Mesenchymal stem cell (in vitro differentiated cells and primary cell): ENCODE data around the gene BAD.
A peak's percentile ranks its signal among the peaks of the same experiment; 100 is the strongest.
"Not testable (repeated sequence)": the region's sequence is repeated elsewhere in the genome, so short reads cannot be mapped to it uniquely, and the experiment has no call there.

ENCODE experiments used
- DNase-seq: peaks from one replicate; pipeline ENCODE4 v3.0.0-alpha.2; 2013
- H2AFZ ChIP-seq: one replicate; pipeline ENCODE4 v1.6.1; 2013; ENCODE audit warnings: low read depth, mild to moderate bottlenecking, control low read depth, inconsistent platforms, low read length, moderate library complexity
- H2AK5ac ChIP-seq: 2 replicates; pipeline ENCODE4 v1.6.1; 2013; ENCODE audit warnings: low read length, moderate library complexity, mild to moderate bottlenecking, inconsistent platforms; ENCODE audit not compliant: severe bottlenecking
- H2BK120ac ChIP-seq: one replicate; pipeline ENCODE4 v1.6.1; 2013; ENCODE audit warnings: low read depth, mild to moderate bottlenecking, inconsistent platforms, low read length, moderate library complexity
- H2BK12ac ChIP-seq, 2 experiments: one replicate each; pipeline ENCODE4 v1.6.1; 2013; ENCODE audit warnings: inconsistent platforms in 2 of 2, low read length in 2 of 2, mild to moderate bottlenecking in 2 of 2, moderate library complexity in 2 of 2, control low read depth in 1 of 2
- H2BK15ac ChIP-seq: one replicate; pipeline ENCODE4 v1.6.1; 2013; ENCODE audit warnings: mild to moderate bottlenecking, low read depth, inconsistent platforms; ENCODE audit not compliant: poor library complexity, severe bottlenecking
- H2BK5ac ChIP-seq: 2 replicates; pipeline ENCODE4 v1.6.1; 2013; ENCODE audit warnings: low read depth, mild to moderate bottlenecking, low read length, control low read depth, inconsistent platforms; ENCODE audit not compliant: poor library complexity, severe bottlenecking
- H3K14ac ChIP-seq, 2 experiments: one replicate each; pipeline ENCODE4 v1.6.1; 2013; ENCODE audit warnings: inconsistent platforms in 2 of 2, low read length in 2 of 2, control low read depth in 1 of 2, mild to moderate bottlenecking in 1 of 2, moderate library complexity in 1 of 2
- H3K18ac ChIP-seq, 2 experiments: one replicate each; pipeline ENCODE4 v1.6.1; 2013; ENCODE audit warnings: inconsistent platforms in 2 of 2, low read length in 2 of 2, control low read depth in 1 of 2, low read depth in 1 of 2, mild to moderate bottlenecking in 1 of 2
- H3K23ac ChIP-seq, 2 experiments: one replicate each; pipeline ENCODE4 v1.6.1; 2013; ENCODE audit warnings: inconsistent platforms in 2 of 2, low read length in 2 of 2, mild to moderate bottlenecking in 2 of 2, moderate library complexity in 2 of 2, control low read depth in 1 of 2
- H3K27ac ChIP-seq: 2 replicates; pipeline ENCODE4 v1.5.1; 2013; ENCODE audit warnings: mild to moderate bottlenecking, moderate library complexity, low read length, control low read depth, inconsistent platforms; ENCODE audit not compliant: poor library complexity, severe bottlenecking
- H3K27me3 ChIP-seq, 2 experiments: 2 replicates each; pipeline versions ENCODE4 v1.6.1 to v1.7.0; 2013; ENCODE audit warnings: low read length in 2 of 2, mild to moderate bottlenecking in 2 of 2, moderate library complexity in 2 of 2, control low read depth in 1 of 2, inconsistent platforms in 1 of 2; ENCODE audit not compliant: control insufficient read depth in 1 of 2, insufficient read depth in 1 of 2
- H3K36me3 ChIP-seq, 2 experiments: 2 replicates each; pipeline versions ENCODE4 v1.6.1 to v1.7.0; 2013; ENCODE audit warnings: low read length in 2 of 2, control low read depth in 1 of 2, inconsistent platforms in 1 of 2, low read depth in 1 of 2, mild to moderate bottlenecking in 1 of 2; ENCODE audit not compliant: insufficient read depth in 2 of 2, control insufficient read depth in 1 of 2
- H3K4ac ChIP-seq, 2 experiments: one replicate each; pipeline ENCODE4 v1.6.1; 2013; ENCODE audit warnings: inconsistent platforms in 2 of 2, low read length in 2 of 2, mild to moderate bottlenecking in 2 of 2, moderate library complexity in 2 of 2, control low read depth in 1 of 2, low read depth in 1 of 2
- H3K4me1 ChIP-seq: 2 replicates; pipeline ENCODE4 v1.6.1; 2013; ENCODE audit warnings: low read depth, low read length, control low read depth; ENCODE audit not compliant: control insufficient read depth, insufficient read depth
- H3K4me2 ChIP-seq: 2 replicates; pipeline ENCODE4 v1.6.1; 2013; ENCODE audit warnings: low read length, mild to moderate bottlenecking, inconsistent platforms; ENCODE audit not compliant: poor library complexity, severe bottlenecking
- H3K4me3 ChIP-seq, 2 experiments: 2 replicates each; pipeline versions ENCODE4 v1.5.1 to v1.7.0; 2013; ENCODE audit warnings: low read length in 2 of 2, mild to moderate bottlenecking in 2 of 2, control low read depth in 1 of 2, low read depth in 1 of 2; ENCODE audit not compliant: insufficient read depth in 1 of 2
- H3K79me1 ChIP-seq: replicated peaks from 2 replicates; pipeline ENCODE4 v1.6.1; 2013; ENCODE audit warnings: mild to moderate bottlenecking, control low read depth, low read length, inconsistent platforms; ENCODE audit not compliant: poor library complexity, severe bottlenecking
- H3K9ac ChIP-seq: 2 replicates; pipeline ENCODE4 v1.7.0; 2013; ENCODE audit warnings: mild to moderate bottlenecking, low read length, moderate library complexity
- H3K9me3 ChIP-seq: 2 replicates; pipeline ENCODE4 v1.7.0; 2013; ENCODE audit warnings: mild to moderate bottlenecking, low read length; ENCODE audit not compliant: control insufficient read depth
- H4K8ac ChIP-seq: one replicate; pipeline ENCODE4 v1.6.1; 2013; ENCODE audit warnings: inconsistent platforms, mild to moderate bottlenecking, low read length, moderate library complexity
- H4K91ac ChIP-seq: one replicate; pipeline ENCODE4 v1.6.1; 2013; ENCODE audit warnings: mild to moderate bottlenecking, low read length, inconsistent platforms
- WGBS: methylation state at CpG from one replicate; pipeline ENCODE4 v1.1.7; 2013; ENCODE audit warnings: mixed read lengths; 5-methylcytosine and 5-hydroxymethylcytosine counted together

The BAD gene

GRCh38 chr11:64313491-64314145 lies 29.2 kb upstream of the BAD start:
- Histone ChIP-seq H2BK12ac (no peak overlapping the region), H3K4ac (no peak overlapping the region), H3K79me1 (peaks cover 29% of the 10 kb centered on the region), H3K4me2 (no peak overlapping the region), H3K27ac (no peak overlapping the region), H3K23ac (no peak overlapping the region), H3K9me3 (no peaks in the 10 kb centered on the region), H2BK5ac (no peak overlapping the region), H3K36me3 (peaks cover 19 to 37% of the 10 kb centered on the region in 2 experiments), H3K4me3 (peak overlapping the region in 1 of 2 experiments; percentile 76), H2AK5ac (no peak overlapping the region), H3K9ac (peak overlapping the region; percentile 82), H2BK15ac (no peak overlapping the region), H3K14ac (no peak overlapping the region), H2AFZ (no peak overlapping the region), H3K4me1 (peaks cover 5% of the 10 kb centered on the region), H3K27me3 (no peaks in the 10 kb centered on the region), H4K91ac (no peak overlapping the region), H3K18ac (no peak overlapping the region), H2BK120ac (no peak overlapping the region), H4K8ac (no peak overlapping the region)
- 92% methylated on average over 15 of the region's 18 CpGs for WGBS
- DNase-seq: no peak

- Histone ChIP-seq H3K9ac (peak overlapping the region; percentile 82), H3K18ac (no peak overlapping the region), H3K27ac (no peak overlapping the region), H3K4me2 (no peak overlapping the region), H3K36me3 (peaks cover 19 to 37% of the 10 kb centered on the region in 2 experiments), H2BK15ac (no peak overlapping the region), H4K91ac (no peak overlapping the region), H3K4ac (no peak overlapping the region), H2AFZ (no peak overlapping the region), H2BK5ac (no peak overlapping the region), H2BK12ac (no peak overlapping the region), H3K23ac (no peak overlapping the region), H3K79me1 (peaks cover 27% of the 10 kb centered on the region), H3K9me3 (no peaks in the 10 kb centered on the region), H2AK5ac (no peak overlapping the region), H3K4me3 (peak overlapping the region in 1 of 2 experiments; percentile 76), H3K27me3 (no peaks in the 10 kb centered on the region), H3K4me1 (peaks cover 5% of the 10 kb centered on the region), H2BK120ac (no peak overlapping the region), H4K8ac (no peak overlapping the region), H3K14ac (no peak overlapping the region)
- DNase-seq: no peak
- WGBS: 95% methylated on average over 10 of the region's 10 CpGs
Observed at GRCh38 chr11:64312947-64313346, 28.5 kb upstream of the BAD start.

- not testable (repeated sequence) for DNase-seq, H4K91ac ChIP-seq, H3K23ac ChIP-seq, H3K14ac ChIP-seq, H2BK5ac ChIP-seq, H3K18ac ChIP-seq, H2BK120ac ChIP-seq, H2AFZ ChIP-seq, H3K27me3 ChIP-seq, H2BK15ac ChIP-seq, H2BK12ac ChIP-seq, H3K4me2 ChIP-seq, H3K36me3 ChIP-seq, H4K8ac ChIP-seq, H3K4ac ChIP-seq, H2AK5ac ChIP-seq, H3K4me3 ChIP-seq, H3K27ac ChIP-seq, H3K9me3 ChIP-seq
- peaks cover 25% of the 10 kb centered on the region for H3K79me1 ChIP-seq
- H3K9ac ChIP-seq: peak overlapping the region; percentile 24
- WGBS: 94% methylated on average over 5 of the region's 5 CpGs
- peaks cover 18% of the 10 kb centered on the region for H3K4me1 ChIP-seq
Observed at GRCh38 chr11:64307795-64308194, 23.3 kb upstream of the BAD start.

GRCh38 chr11:64306876-64307622 lies 22.6 kb upstream of the BAD start:
- no peak overlapping the region for H3K18ac ChIP-seq
- WGBS: 87% methylated on average over 15 of the region's 15 CpGs
- H3K36me3 ChIP-seq: no peaks in the 10 kb centered on the region

More at GRCh38 chr11:64306876-64307622, 22.6 kb upstream of the BAD start:
- H3K79me1 ChIP-seq: peaks cover 19% of the 10 kb centered on the region
- H2BK120ac ChIP-seq: no peak overlapping the region
- no peak overlapping the region for H3K23ac ChIP-seq
- peak overlapping the region; percentile 99 for H3K4me2 ChIP-seq
- no peaks in the 10 kb centered on the region for H3K27me3 ChIP-seq
- peak overlapping the region; percentile 66 for H4K8ac ChIP-seq
- H3K4me3 ChIP-seq: peak overlapping the region in 1 of 2 experiments; percentile 80
- H3K9ac ChIP-seq: peak overlapping the region; percentile 85
- peak overlapping the region; percentile 31 for H2AK5ac ChIP-seq
- H3K9me3 ChIP-seq: no peaks in the 10 kb centered on the region
- no peak overlapping the region for H4K91ac ChIP-seq
- H2BK12ac ChIP-seq: no peak overlapping the region
- H2AFZ ChIP-seq: no peak overlapping the region
- H2BK15ac ChIP-seq: peak overlapping the region; percentile 54
- H2BK5ac ChIP-seq: no peak overlapping the region
- H3K4me1 ChIP-seq: peaks cover 18% of the 10 kb centered on the region
- H3K4ac ChIP-seq: no peak overlapping the region
- no peak for DNase-seq
- H3K27ac ChIP-seq: no peak overlapping the region
- no peak overlapping the region for H3K14ac ChIP-seq
